A673 (cell line): ENCODE data around the gene ADAM20. TPM values are rescaled to one million over a fixed set of nuclear protein-coding genes. Genes with fewer than 3 reads are reported as not detected.

ENCODE experiments used
- BruUV-seq: library from RNA; stranded (reverse); fragments of 400-500 nt; replicated peaks from 2 replicates; lab custom pipeline; 2021; lab: Mats Ljungman, UMichigan
- CTCF ChIA-PET: fragments of 300-600 bp; sonication (Branson Sonifier 250); formaldehyde crosslinking; loops from one replicate; lab custom pipeline; 2022; ENCODE audit warnings: antibody characterized with exemption; lab: Charles Lee
- POLR2A ChIA-PET: fragments of 300-600 bp; sonication (Branson Sonifier 250); formaldehyde crosslinking; loops from one replicate; lab custom pipeline; 2022; ENCODE audit warnings: antibody characterized with exemption; ENCODE audit not compliant: low non-redundant PET; lab: Charles Lee
- DNase-seq: peaks from one replicate; pipeline ENCODE4 v3.0.0-alpha.2; 2015; ENCODE audit warnings: low spot score
- H3K27ac ChIP-seq: fragments of 200-600 bp; sonication (generic); 2 replicates; pipeline ENCODE4 v1.5.1; 2016; ENCODE audit warnings: mixed run types, low read depth, mild to moderate bottlenecking, mixed read lengths, antibody characterized with exemption, low read length; ENCODE audit not compliant: poor library complexity, severe bottlenecking
- H3K27me3 ChIP-seq: fragments of 200-600 bp; sonication (generic); replicated peaks from 2 replicates; pipeline ENCODE4 v1.6.1; 2017; ENCODE audit warnings: mixed run types, low read depth, mild to moderate bottlenecking, mixed read lengths, antibody characterized with exemption, low read length; ENCODE audit not compliant: insufficient read depth, poor library complexity
- H3K36me3 ChIP-seq: fragments of 200-600 bp; sonication (generic); 2 replicates; pipeline ENCODE4 v1.6.1; 2016; ENCODE audit warnings: mixed run types, mild to moderate bottlenecking, mixed read lengths, antibody characterized with exemption, low read length; ENCODE audit not compliant: insufficient read depth, poor library complexity, severe bottlenecking
- H3K4me1 ChIP-seq: fragments of 200-600 bp; sonication (generic); 2 replicates; pipeline ENCODE4 v1.6.1; 2017; ENCODE audit warnings: mixed run types, mild to moderate bottlenecking, mixed read lengths, antibody characterized with exemption, low read length; ENCODE audit not compliant: insufficient read depth, poor library complexity, severe bottlenecking
- H3K4me3 ChIP-seq: fragments of 200-600 bp; sonication (generic); 2 replicates; pipeline ENCODE4 v1.5.1; 2016; ENCODE audit warnings: low read depth, mixed run types, mild to moderate bottlenecking, mixed read lengths, low read length; ENCODE audit not compliant: poor library complexity, severe bottlenecking
- H3K9me3 ChIP-seq: fragments of 200-600 bp; sonication (generic); 2 replicates; pipeline ENCODE4 v1.6.1; 2016; ENCODE audit warnings: mixed run types, low read depth, mild to moderate bottlenecking, mixed read lengths, antibody characterized with exemption, low read length; ENCODE audit not compliant: poor library complexity, severe bottlenecking
- EZH2 ChIP-seq: fragments of 200-600 bp; sonication (generic); IDR thresholded peaks from 2 replicates; pipeline ENCODE4 v1.6.1; 2017; ENCODE audit warnings: borderline replicate concordance, low read depth, mild to moderate bottlenecking, mixed read lengths, antibody characterized with exemption, low read length; ENCODE audit not compliant: poor library complexity, severe bottlenecking
- intact Hi-C: fragments of 100-400 bp; cut with micrococcal nuclease; formaldehyde crosslinking; loops from one replicate; pipeline ENCODE4 v1.10.0; 2022; ENCODE audit not compliant: unreplicated experiment
- total RNA-seq: library from RNA; stranded (reverse); gene quantifications from 2 replicates; pipeline ENCODE4 v1.2.3, GENCODE V29; 2021
- TF ChIP-seq, protein P1 (sequence below): fragments of 300-800, 200-600 bp; sonication (generic); conservative IDR thresholded peaks from 2 replicates; pipeline ENCODE4 v1.5.1; 2017; ENCODE audit warnings: low read depth, mild to moderate bottlenecking, antibody characterized with exemption, low read length, moderate library complexity, mixed read lengths

ADAM20 gene
- total RNA-seq, 1 experiment from 2014 or later = 0.30 TPM

DNA sequence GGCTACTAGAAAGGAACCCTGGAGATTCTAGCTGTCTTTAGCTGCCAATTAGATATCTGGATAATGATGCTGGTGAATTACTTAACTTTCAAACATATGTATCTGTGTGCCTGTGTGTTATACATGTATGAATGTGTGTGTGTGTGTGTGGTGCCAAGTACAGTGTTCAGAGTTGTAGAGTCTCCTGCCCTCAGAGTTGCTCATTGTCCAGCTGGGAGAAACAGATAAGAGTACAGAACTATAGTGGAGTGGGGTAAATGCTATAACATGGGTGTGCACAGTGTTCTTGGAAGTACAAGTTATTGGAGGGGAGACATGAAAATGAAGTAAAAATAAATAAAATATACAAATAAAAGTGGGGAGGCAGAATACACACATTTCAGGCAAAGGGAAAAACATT is 23.6 kb upstream of the ADAM20 start:
- intact Hi-C loops = no loop called here
- no peak overlapping the region for H3K27ac ChIP-seq
- no TSS peak for BruUV-seq
- POLR2A ChIA-PET = no interaction called here
- no peak for TF ChIP-seq EZH2
- TF ChIP-seq, protein P1, sequence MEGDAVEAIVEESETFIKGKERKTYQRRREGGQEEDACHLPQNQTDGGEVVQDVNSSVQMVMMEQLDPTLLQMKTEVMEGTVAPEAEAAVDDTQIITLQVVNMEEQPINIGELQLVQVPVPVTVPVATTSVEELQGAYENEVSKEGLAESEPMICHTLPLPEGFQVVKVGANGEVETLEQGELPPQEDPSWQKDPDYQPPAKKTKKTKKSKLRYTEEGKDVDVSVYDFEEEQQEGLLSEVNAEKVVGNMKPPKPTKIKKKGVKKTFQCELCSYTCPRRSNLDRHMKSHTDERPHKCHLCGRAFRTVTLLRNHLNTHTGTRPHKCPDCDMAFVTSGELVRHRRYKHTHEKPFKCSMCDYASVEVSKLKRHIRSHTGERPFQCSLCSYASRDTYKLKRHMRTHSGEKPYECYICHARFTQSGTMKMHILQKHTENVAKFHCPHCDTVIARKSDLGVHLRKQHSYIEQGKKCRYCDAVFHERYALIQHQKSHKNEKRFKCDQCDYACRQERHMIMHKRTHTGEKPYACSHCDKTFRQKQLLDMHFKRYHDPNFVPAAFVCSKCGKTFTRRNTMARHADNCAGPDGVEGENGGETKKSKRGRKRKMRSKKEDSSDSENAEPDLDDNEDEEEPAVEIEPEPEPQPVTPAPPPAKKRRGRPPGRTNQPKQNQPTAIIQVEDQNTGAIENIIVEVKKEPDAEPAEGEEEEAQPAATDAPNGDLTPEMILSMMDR = no peak
- peaks cover 9% of the 10 kb centered on the region for H3K9me3 ChIP-seq
- no peaks in the 10 kb centered on the region for H3K4me1 ChIP-seq
- H3K4me3 ChIP-seq = no peak overlapping the region
- DNase-seq = no peak
- CTCF ChIA-PET = no interaction called here
- H3K27me3 ChIP-seq = no peaks in the 10 kb centered on the region
- peaks cover 5% of the 10 kb centered on the region for H3K36me3 ChIP-seq

DNA sequence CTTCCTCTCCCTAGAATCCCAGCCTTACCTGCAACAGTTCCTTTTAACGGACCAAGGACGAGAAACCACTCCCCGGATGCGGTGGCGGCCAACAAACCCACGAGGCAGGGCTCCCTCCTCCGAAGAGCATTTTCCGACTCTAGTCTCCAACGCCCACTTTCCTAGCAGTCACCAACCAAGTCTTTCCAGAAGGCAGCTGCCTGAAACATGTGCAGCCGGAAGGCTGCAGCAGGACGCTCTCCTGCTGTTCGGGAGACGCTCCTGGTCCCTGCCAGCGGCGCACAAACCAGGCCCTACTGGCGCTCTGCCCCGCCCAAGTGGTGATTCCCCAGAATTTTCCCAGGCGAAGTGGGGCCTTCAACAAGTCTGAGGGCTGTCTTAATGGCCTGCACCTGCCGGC is 21.1 kb upstream of the ADAM20 start:
- no peaks in the 10 kb centered on the region for H3K4me1 ChIP-seq
- no peaks in the 10 kb centered on the region for H3K36me3 ChIP-seq
- peak overlapping the region; percentile 6 for H3K4me3 ChIP-seq
- ChIA-PET CTCF (no interaction called here), POLR2A (no interaction called here)
- TF ChIP-seq, protein P1 = no peak
- TF ChIP-seq EZH2 = no peak
- intact Hi-C loops = no loop called here
- no TSS peak for BruUV-seq
- H3K27me3 ChIP-seq = no peaks in the 10 kb centered on the region
- H3K27ac ChIP-seq = no peak overlapping the region
- peak; percentile 69 for DNase-seq
- no peaks in the 10 kb centered on the region for H3K9me3 ChIP-seq

DNA sequence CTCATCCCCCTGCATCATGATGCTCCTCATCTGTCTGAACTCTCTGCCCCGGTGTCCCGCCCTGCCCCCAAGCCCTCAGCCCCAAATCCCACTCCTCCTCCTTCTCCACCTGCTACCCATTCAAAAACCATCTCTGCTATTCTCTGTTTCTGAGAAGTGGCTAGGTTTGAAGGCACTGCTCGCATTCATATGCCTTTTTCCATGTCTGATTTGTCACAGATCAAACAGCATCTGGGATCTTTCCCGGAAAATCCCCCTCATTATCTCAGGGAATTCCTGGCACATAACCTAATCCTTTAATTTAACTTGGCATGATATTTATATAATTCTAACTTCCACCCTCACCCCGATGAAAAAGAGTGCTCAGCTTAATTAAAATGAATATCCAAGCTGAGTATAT is 3.3 kb upstream of the ADAM20 start:
- POLR2A ChIA-PET = no interaction called here
- Histone ChIP-seq H3K27me3 (no peaks in the 10 kb centered on the region), H3K36me3 (no peaks in the 10 kb centered on the region), H3K4me1 (no peaks in the 10 kb centered on the region), H3K4me3 (no peak overlapping the region), H3K9me3 (no peaks in the 10 kb centered on the region), H3K27ac (no peak overlapping the region)
- intact Hi-C loops = no loop called here
- CTCF ChIA-PET = no interaction called here
- TF ChIP-seq EZH2 = no peak
- TF ChIP-seq, protein P1 = no peak
- BruUV-seq = no TSS peak
- DNase-seq = no peak
